Aorta (tissue), 5 donors: ENCODE results near the gene TRIM3. TPM values are rescaled to one million over a fixed set of nuclear protein-coding genes. Genes with fewer than 3 reads are reported as not detected.
A peak's percentile ranks its signal among the peaks of the same experiment; 100 is the strongest.
"Not testable (repeated sequence)": the region's sequence is repeated elsewhere in the genome, so short reads cannot be mapped to it uniquely, and the experiment has no call there.

Source experiments
- ATAC-seq: fragments of 200-7000 bp; cut with Tn5 transposase; one replicate; pipeline ENCODE4 v1.9.1; 2022; ENCODE audit warnings: moderate library complexity; ENCODE audit not compliant: low FRiP score
- DNase-seq, 2 donors: peaks; one replicate each; pipeline ENCODE4 v3.0.0-alpha.2; 2020
- H3K27ac ChIP-seq, 2 donors: one replicate each; pipeline ENCODE4 v1.5.1; 2013; ENCODE audit warnings: low read length in 2 of 2, mild to moderate bottlenecking in 2 of 2, moderate library complexity in 2 of 2, control low read depth in 1 of 2, inconsistent platforms in 1 of 2, low read depth in 1 of 2
- H3K27me3 ChIP-seq, 2 donors: one replicate each; pipeline ENCODE4 v1.6.1; 2013; ENCODE audit warnings: control low read depth in 1 of 2, low read length in 1 of 2, mild to moderate bottlenecking in 1 of 2, moderate library complexity in 1 of 2; ENCODE audit not compliant: insufficient read depth in 2 of 2, control insufficient read depth in 1 of 2
- H3K36me3 ChIP-seq, 2 donors: one replicate each; pipeline ENCODE4 v1.6.1; 2013; ENCODE audit warnings: control low read depth in 1 of 2, low read length in 1 of 2, mild to moderate bottlenecking in 1 of 2; ENCODE audit not compliant: insufficient read depth in 2 of 2, control insufficient read depth in 1 of 2
- H3K4me1 ChIP-seq, 2 donors: one replicate each; pipeline ENCODE4 v1.6.1; 2013; ENCODE audit warnings: low read length in 2 of 2, control low read depth in 1 of 2, mild to moderate bottlenecking in 1 of 2, moderate library complexity in 1 of 2; ENCODE audit not compliant: insufficient read depth in 2 of 2, control insufficient read depth in 1 of 2
- H3K4me3 ChIP-seq, 2 donors: one replicate each; pipeline ENCODE4 v1.5.1; 2013; ENCODE audit warnings: low read length in 2 of 2, control low read depth in 1 of 2, mild to moderate bottlenecking in 1 of 2
- H3K9me3 ChIP-seq: one replicate; pipeline ENCODE4 v1.6.1; 2013; ENCODE audit warnings: mild to moderate bottlenecking, low read length; ENCODE audit not compliant: control insufficient read depth
- WGBS, 2 donors: extraction: QIAGEN DNeasy Blood & Tissue Kit; methylation state at CpG; one replicate each; pipeline ENCODE4 v1.1.7; 2013; 5-methylcytosine and 5-hydroxymethylcytosine counted together
- intact Hi-C, 2 donors: fragments of 100-400 bp; cut with DNase I; formaldehyde crosslinking; loops; one replicate each; pipeline versions ENCODE4 v1.14.2 to v1.15.0; 2022
- long read RNA-seq, 2 donors: library from polyadenylated mRNA; unstranded; transcript quantifications; one replicate each; pipeline ENCODE4 v2.0.0, GENCODE V29; 2020 to 2021
- polyA plus RNA-seq, 2 donors: library from polyadenylated mRNA; stranded (reverse); fragments of 200-250 nt; gene quantifications; one replicate each; pipeline ENCODE4 v1.2.3, GENCODE V29; 2013
- total RNA-seq, 2 donors: library from RNA; stranded (reverse); fragmentation: NEBNext Ultra II Directional; extraction: Animal tissue kit (Norgen Biotek cat#: 25700); gene quantifications; one replicate each; pipeline ENCODE4 v1.2.1, GENCODE V29; 2021
- donor health status: healthy with polysubstance abuse.
- donor health status: Bipolar disorder and iron deficiency.
- donor health status: DM: no; HTN: no; CAD: no.
- donor health status: DM: no; HTN: no; CAD: no.
- donor health status: DM: yes; HTN: yes; CAD: no.

Gene TRIM3
- total RNA-seq: 10 to 100 TPM; 28.6 to 35.5 TPM
- 10 to 100 TPM; 23.5 to 44.9 TPM for polyA plus RNA-seq
- long read RNA-seq, donor 1, transcript TRIM3-201 (12 exons, 2,879 nt): major isoform, 15 of 37 reads
- long read RNA-seq, donor 1, partial matches to known transcripts: 11 of 37 reads
- long read RNA-seq, donor 1, other reads (novel, unspliced or antisense): 7 of 37 reads
- long read RNA-seq, donor 2, transcript TRIM3-201 (12 exons, 2,879 nt): major isoform, 10 of 27 reads
- long read RNA-seq, donor 2, partial matches to known transcripts: 2 of 27 reads
- long read RNA-seq, donor 2, other reads (novel, unspliced or antisense): 14 of 27 reads

GRCh38 chr11:6473451-6474412 lies at the start of gene TRIM3:
TRIM3 (minus strand) TSS chr11:6473941; CDS start chr11:6465695, 8,246 bp downstream.
- peak within 1 kb of the TSS; percentile 57 to 68 for H3K4me3 ChIP-seq
- WGBS, 2 donors: 0 to 1% methylated on average over 53 to 87 of the region's 87 CpGs
- intact Hi-C loops: loop anchor here in 1 of 2 donors (5.0 kb wide), 1 partner anchor 36 kb away; no protein-coding TSS in a partner anchor

GRCh38 chr11:6523253-6523652 lies 49.5 kb upstream of the TRIM3 start:
- no peaks in the 10 kb centered on the region for H3K4me1 ChIP-seq
- ATAC-seq: no peak
- H3K27ac ChIP-seq: no peak overlapping the region
- DNase-seq: no peak
- H3K36me3 ChIP-seq: peaks cover 3 to 4% of the 10 kb centered on the region in 2 donors
- 36 to 55% methylated on average over 1 of the region's 1 CpG for WGBS, 2 donors
- H3K9me3 ChIP-seq: no peaks in the 10 kb centered on the region
- no peak overlapping the region for H3K4me3 ChIP-seq
- no peaks in the 10 kb centered on the region for H3K27me3 ChIP-seq
- intact Hi-C loops: no loop called here

More at GRCh38 chr11:6473451-6474412, at the start of gene TRIM3:
- H3K27ac ChIP-seq: peak within 1 kb of the TSS; percentile 62 to 90
- DNase-seq (peak; percentile 95 to 99), ATAC-seq (peak; percentile 93)
- peaks cover 0 to 2% of the 10 kb centered on the region in 2 donors for H3K36me3 ChIP-seq
- H3K4me1 ChIP-seq: no peaks in the 10 kb centered on the region
- H3K9me3 ChIP-seq: no peaks in the 10 kb centered on the region
- H3K27me3 ChIP-seq: no peaks in the 10 kb centered on the region

GRCh38 chr11:6521946-6522345 lies 48.2 kb upstream of the TRIM3 start:
- H3K4me3 ChIP-seq, H3K27me3 ChIP-seq, H3K27ac ChIP-seq, H3K9me3 ChIP-seq, intact Hi-C loops, ATAC-seq, H3K4me1 ChIP-seq, DNase-seq, H3K36me3 ChIP-seq: not testable (repeated sequence)
- 96 to 97% methylated on average over 3 of the region's 3 CpGs for WGBS, 2 donors

DNA sequence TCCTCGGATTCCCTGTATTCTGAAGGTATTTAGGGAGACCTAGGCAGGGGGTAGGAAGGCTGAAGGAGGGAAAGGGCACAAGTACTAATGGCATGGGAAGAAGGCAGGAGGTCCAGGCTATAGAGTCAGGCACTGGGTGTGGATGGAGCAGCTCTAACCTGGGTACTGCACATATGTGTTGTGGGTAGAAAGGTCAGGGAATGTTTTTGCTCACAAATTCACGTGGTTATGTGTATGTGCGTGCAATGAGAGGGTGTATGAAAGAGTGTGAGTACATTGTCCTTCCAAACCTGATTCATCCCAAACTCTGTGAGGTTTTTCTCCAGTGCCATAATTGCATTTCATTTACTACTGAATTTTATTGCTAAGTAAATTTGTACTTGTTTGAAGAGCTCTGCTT lies 46.5 kb upstream of the TRIM3 start:
- no peaks in the 10 kb centered on the region for H3K4me1 ChIP-seq
- DNase-seq: no peak
- H3K4me3 ChIP-seq: no peak overlapping the region
- no peaks in the 10 kb centered on the region for H3K27me3 ChIP-seq
- H3K36me3 ChIP-seq: peaks cover 2 to 3% of the 10 kb centered on the region in 2 donors
- no peak overlapping the region for H3K27ac ChIP-seq
- no peak for ATAC-seq
- 82 to 93% methylated on average over 3 of the region's 3 CpGs for WGBS, 2 donors
- intact Hi-C loops: no loop called here
- no peaks in the 10 kb centered on the region for H3K9me3 ChIP-seq

DNA sequence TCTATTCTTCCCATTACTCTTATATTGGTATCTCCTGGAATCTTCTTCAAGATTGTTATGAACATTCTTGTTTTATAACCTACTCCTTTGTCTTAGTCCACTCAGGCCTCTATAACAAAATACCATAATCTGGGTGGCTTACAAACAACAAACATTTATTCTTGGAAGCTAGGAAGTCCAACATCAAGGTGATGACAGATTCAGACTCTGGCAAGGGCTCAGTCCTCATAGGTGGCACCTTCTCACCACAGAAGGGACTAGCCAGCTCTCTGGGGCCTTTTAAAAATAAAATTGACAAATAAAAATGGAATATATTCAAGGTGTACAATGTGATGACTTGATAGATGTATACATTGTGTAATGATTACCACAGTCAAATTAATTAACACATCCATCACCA lies 43.1 kb upstream of the TRIM3 start:
- no peaks in the 10 kb centered on the region for H3K27me3 ChIP-seq
- ATAC-seq: no peak
- H3K4me3 ChIP-seq: no peak overlapping the region
- no peak overlapping the region for H3K27ac ChIP-seq
- H3K9me3 ChIP-seq: no peaks in the 10 kb centered on the region
- no peak for DNase-seq
- H3K36me3 ChIP-seq: peaks cover 2 to 3% of the 10 kb centered on the region in 2 donors
- peaks cover 0 to 2% of the 10 kb centered on the region in 2 donors for H3K4me1 ChIP-seq
- intact Hi-C loops: loop anchor here in 1 of 2 donors (5.0 kb wide), 1 partner anchor 80 kb away; no protein-coding TSS in a partner anchor

GRCh38 chr11:6505577-6506240 lies 32.0 kb upstream of the TRIM3 start:
- Histone ChIP-seq H3K27ac (no peak overlapping the region), H3K27me3 (no peaks in the 10 kb centered on the region), H3K4me3 (no peak overlapping the region), H3K4me1 (no peaks in the 10 kb centered on the region), H3K9me3 (no peaks in the 10 kb centered on the region), H3K36me3 (no peaks in the 10 kb centered on the region)
- intact Hi-C loops: loop anchor here (2.0 to 5.0 kb wide), 3 partner anchors 63 to 127 kb away; partner anchors contain the start of gene HPX (in 1 of the 2)
- no peak for DNase-seq
- 55 to 57% methylated on average over 2 of the region's 2 CpGs for WGBS, 2 donors
- ATAC-seq: no peak

GRCh38 chr11:6504166-6504565 lies 30.4 kb upstream of the TRIM3 start:
- no peak overlapping the region for H3K4me3 ChIP-seq
- H3K27me3 ChIP-seq: no peaks in the 10 kb centered on the region
- H3K27ac ChIP-seq: no peak overlapping the region
- no peaks in the 10 kb centered on the region for H3K4me1 ChIP-seq
- 75 to 78% methylated on average over 3 of the region's 3 CpGs for WGBS, 2 donors
- intact Hi-C loops: loop anchor here (2.0 kb wide), 2 partner anchors 121 to 125 kb away; no protein-coding TSS in a partner anchor
- no peaks in the 10 kb centered on the region for H3K36me3 ChIP-seq
- H3K9me3 ChIP-seq: no peaks in the 10 kb centered on the region
- ATAC-seq (no peak), DNase-seq (no peak)

- Histone ChIP-seq H3K4me3 (no peak overlapping the region), H3K27ac (no peak overlapping the region), H3K36me3 (no peaks in the 10 kb centered on the region), H3K27me3 (no peaks in the 10 kb centered on the region), H3K4me1 (no peaks in the 10 kb centered on the region), H3K9me3 (no peaks in the 10 kb centered on the region)
- 94 to 95% methylated on average over 3 of the region's 3 CpGs for WGBS, 2 donors
- ATAC-seq: no peak
- intact Hi-C loops: no loop called here
- DNase-seq: no peak
Observed at GRCh38 chr11:6502382-6502781, 28.6 kb upstream of the TRIM3 start.
